DND-41 (cell line): ENCODE measurements around the gene ZHX3.

Experiments
- ATAC-seq: fragments of 200-7000 bp; cut with Tn5 transposase; 3 replicates; pipeline ENCODE4 v1.9.1; 2021; ENCODE audit warnings: low read depth; ENCODE audit not compliant: insufficient read depth
- DNase-seq: peaks from one replicate; pipeline ENCODE4 v3.0.0-alpha.2; 2020
- H2AFZ ChIP-seq: 2 replicates; pipeline ENCODE4 v1.6.0; 2012; ENCODE audit warnings: low read depth, low read length
- H3K27ac ChIP-seq: 2 replicates; pipeline ENCODE4 v1.5.1; 2012; ENCODE audit warnings: low read length, inconsistent platforms
- H3K27me3 ChIP-seq: fragments of 200-600 bp; sonication (generic); 2 replicates; pipeline ENCODE4 v1.6.0; 2012; ENCODE audit warnings: low read length, mild to moderate bottlenecking, inconsistent platforms; ENCODE audit not compliant: insufficient read depth, poor library complexity
- H3K36me3 ChIP-seq: 2 replicates; pipeline ENCODE4 v1.5.1; 2012; ENCODE audit warnings: low read length, inconsistent platforms; ENCODE audit not compliant: insufficient read depth
- H3K4me1 ChIP-seq: 2 replicates; pipeline ENCODE4 v1.5.1; 2012; ENCODE audit warnings: mild to moderate bottlenecking, low read length; ENCODE audit not compliant: insufficient read depth
- H3K4me2 ChIP-seq: 2 replicates; pipeline ENCODE4 v1.6.0; 2012; ENCODE audit warnings: mild to moderate bottlenecking, moderate library complexity, low read length, inconsistent platforms; ENCODE audit not compliant: insufficient read depth
- H3K4me3 ChIP-seq, 2 experiments: fragments of 200-600 bp in 1 of 2; shearing (Covaris generic) in 1 of 2; 2 replicates each; pipeline ENCODE4 v1.5.1; 2012 to 2016; ENCODE audit warnings: inconsistent platforms in 2 of 2, low read length in 2 of 2, mild to moderate bottlenecking in 2 of 2, low read depth in 1 of 2, moderate library complexity in 1 of 2
- H3K79me2 ChIP-seq: 2 replicates; pipeline ENCODE4 v1.6.0; 2012; ENCODE audit warnings: low read length, inconsistent platforms; ENCODE audit not compliant: insufficient read depth
- H3K9ac ChIP-seq: 2 replicates; pipeline ENCODE4 v1.6.0; 2012; ENCODE audit warnings: low read depth, mild to moderate bottlenecking, inconsistent platforms, low read length, moderate library complexity
- H3K9me3 ChIP-seq: 2 replicates; pipeline ENCODE4 v1.5.1; 2012; ENCODE audit warnings: low read length, moderate library complexity, mild to moderate bottlenecking, inconsistent platforms; ENCODE audit not compliant: insufficient read depth, severe bottlenecking
- H4K20me1 ChIP-seq: 2 replicates; pipeline ENCODE4 v1.6.0; 2012; ENCODE audit warnings: low read length; ENCODE audit not compliant: insufficient read depth
- EZH2 ChIP-seq: IDR thresholded peaks from 3 replicates; pipeline ENCODE4 v1.6.1; 2012; ENCODE audit warnings: borderline replicate concordance, low read depth, mild to moderate bottlenecking, moderate library complexity, low read length, inconsistent platforms; ENCODE audit not compliant: severe bottlenecking
- TF ChIP-seq, protein P1 (sequence below): IDR thresholded peaks from 2 replicates; pipeline ENCODE4 v1.5.1; 2012; ENCODE audit warnings: borderline replicate concordance, low read length, moderate library complexity, mild to moderate bottlenecking; ENCODE audit not compliant: poor library complexity, severe bottlenecking; ENCODE audit errors: extremely low read depth

Gene ZHX3

DNA sequence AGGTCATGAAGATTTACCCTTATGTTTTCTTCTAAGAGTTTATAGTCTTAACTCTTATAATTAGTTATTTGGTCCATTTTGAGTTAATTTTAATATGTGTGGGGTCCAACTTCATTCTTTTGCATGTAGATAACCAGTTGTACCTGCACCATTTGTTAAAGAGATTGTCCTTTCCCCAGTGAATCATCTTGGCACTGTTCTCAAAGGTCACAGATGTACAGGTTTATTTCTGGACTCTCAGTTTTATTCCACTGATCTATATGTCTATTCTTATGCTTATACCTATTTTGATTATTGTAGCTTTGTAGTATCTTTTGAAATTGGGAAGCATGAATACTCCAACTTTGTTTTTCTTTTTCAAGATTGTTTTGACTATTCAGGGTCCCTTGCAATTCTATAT is 44.1 kb downstream of the ZHX3 start:
- Histone ChIP-seq H3K27ac (no peak overlapping the region), H3K27me3 (no peaks in the 10 kb centered on the region), H3K9me3 (no peaks in the 10 kb centered on the region), H3K4me2 (no peak overlapping the region), H3K4me3 (no peak overlapping the region), H3K9ac (no peak overlapping the region), H3K79me2 (peaks cover 4% of the 10 kb centered on the region; the same call in 1 of the 2 replicates), H4K20me1 (no peaks in the 10 kb centered on the region), H3K4me1 (no peaks in the 10 kb centered on the region), H2AFZ (no peak overlapping the region), H3K36me3 (no peaks in the 10 kb centered on the region)
- DNase-seq: no peak
- TF ChIP-seq, protein P1, sequence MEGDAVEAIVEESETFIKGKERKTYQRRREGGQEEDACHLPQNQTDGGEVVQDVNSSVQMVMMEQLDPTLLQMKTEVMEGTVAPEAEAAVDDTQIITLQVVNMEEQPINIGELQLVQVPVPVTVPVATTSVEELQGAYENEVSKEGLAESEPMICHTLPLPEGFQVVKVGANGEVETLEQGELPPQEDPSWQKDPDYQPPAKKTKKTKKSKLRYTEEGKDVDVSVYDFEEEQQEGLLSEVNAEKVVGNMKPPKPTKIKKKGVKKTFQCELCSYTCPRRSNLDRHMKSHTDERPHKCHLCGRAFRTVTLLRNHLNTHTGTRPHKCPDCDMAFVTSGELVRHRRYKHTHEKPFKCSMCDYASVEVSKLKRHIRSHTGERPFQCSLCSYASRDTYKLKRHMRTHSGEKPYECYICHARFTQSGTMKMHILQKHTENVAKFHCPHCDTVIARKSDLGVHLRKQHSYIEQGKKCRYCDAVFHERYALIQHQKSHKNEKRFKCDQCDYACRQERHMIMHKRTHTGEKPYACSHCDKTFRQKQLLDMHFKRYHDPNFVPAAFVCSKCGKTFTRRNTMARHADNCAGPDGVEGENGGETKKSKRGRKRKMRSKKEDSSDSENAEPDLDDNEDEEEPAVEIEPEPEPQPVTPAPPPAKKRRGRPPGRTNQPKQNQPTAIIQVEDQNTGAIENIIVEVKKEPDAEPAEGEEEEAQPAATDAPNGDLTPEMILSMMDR: no peak
- TF ChIP-seq EZH2: no peak
- ATAC-seq: no peak

DNA sequence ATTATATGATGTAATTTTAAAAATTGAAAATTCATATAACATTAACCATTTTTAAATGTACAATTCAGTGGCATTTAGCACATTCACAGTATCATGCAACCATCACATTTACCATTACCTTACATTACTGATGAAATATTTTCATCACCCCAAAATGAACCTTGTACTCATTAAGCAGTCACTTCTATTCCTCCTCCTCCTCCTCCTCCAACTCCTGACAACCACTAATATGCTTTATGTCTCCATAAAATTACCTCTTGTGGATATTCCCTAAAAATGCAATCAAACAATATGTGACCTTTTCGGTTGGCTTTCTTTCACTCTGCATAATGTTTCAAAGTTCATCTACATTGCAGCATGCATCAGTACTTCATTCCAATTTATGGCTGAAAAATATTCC is 45.2 kb downstream of the ZHX3 start:
- H3K9me3 ChIP-seq: no peaks in the 10 kb centered on the region
- no peaks in the 10 kb centered on the region for H3K27me3 ChIP-seq
- H3K4me3 ChIP-seq: no peak overlapping the region
- no peak for TF ChIP-seq EZH2
- TF ChIP-seq, protein P1: no peak
- no peak overlapping the region for H3K9ac ChIP-seq
- H3K79me2 ChIP-seq: peaks cover 4% of the 10 kb centered on the region; the same call in 1 of the 2 replicates
- ATAC-seq: no peak
- no peak overlapping the region for H3K4me2 ChIP-seq
- no peaks in the 10 kb centered on the region for H4K20me1 ChIP-seq
- H2AFZ ChIP-seq: no peak overlapping the region
- H3K36me3 ChIP-seq: peaks cover 4% of the 10 kb centered on the region; the same call in 1 of the 2 replicates
- DNase-seq: no peak
- H3K4me1 ChIP-seq: no peaks in the 10 kb centered on the region
- no peak overlapping the region for H3K27ac ChIP-seq

DNA sequence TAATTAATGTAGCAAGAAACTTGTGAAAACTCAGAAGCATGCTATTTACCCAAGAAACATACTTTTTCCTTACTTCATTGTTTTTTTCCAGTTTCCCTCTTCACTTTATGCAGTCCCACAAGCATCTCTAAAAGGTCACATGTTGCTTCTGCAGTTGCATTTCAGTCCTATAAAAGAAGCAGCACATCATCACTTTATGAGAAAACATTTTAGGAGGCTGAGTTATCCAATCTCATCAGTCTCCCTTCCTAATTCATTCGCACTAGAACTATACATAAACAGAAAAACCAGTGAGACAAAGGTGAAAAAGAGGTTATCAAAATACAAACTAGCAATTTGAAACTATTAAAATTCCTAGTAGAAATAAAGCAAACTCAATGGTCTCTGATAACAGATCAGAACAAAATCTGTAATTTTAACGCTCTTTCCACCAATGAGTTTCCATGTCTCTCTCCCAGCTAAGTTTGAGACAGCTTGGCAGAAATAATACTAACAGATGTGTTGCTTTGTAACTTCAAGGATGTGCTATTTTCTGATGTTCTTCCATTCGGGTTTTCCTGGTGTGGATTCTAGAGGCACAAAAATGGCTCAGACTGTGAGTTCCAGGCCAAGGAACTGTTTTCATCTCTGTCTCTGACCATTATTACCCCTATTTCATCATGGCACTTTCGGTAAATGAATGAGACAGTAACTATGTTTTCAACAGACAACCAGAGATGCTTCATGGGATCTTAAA is 48.4 kb downstream of the ZHX3 start:
- ATAC-seq: no peak
- no peak overlapping the region for H3K9ac ChIP-seq
- H3K4me2 ChIP-seq: no peak overlapping the region
- no peaks in the 10 kb centered on the region for H3K9me3 ChIP-seq
- H3K4me3 ChIP-seq: no peak overlapping the region
- no peaks in the 10 kb centered on the region for H3K4me1 ChIP-seq
- no peaks in the 10 kb centered on the region for H3K79me2 ChIP-seq
- H3K27me3 ChIP-seq: no peaks in the 10 kb centered on the region
- DNase-seq: no peak
- no peak overlapping the region for H3K27ac ChIP-seq
- H2AFZ ChIP-seq: no peak overlapping the region
- TF ChIP-seq EZH2: no peak
- TF ChIP-seq, protein P1: no peak
- H3K36me3 ChIP-seq: peaks cover 4% of the 10 kb centered on the region; the same call in 1 of the 2 replicates
- no peaks in the 10 kb centered on the region for H4K20me1 ChIP-seq
